ENCODE data around the gene LAMC2. TPM values are rescaled to one million over a fixed set of nuclear protein-coding genes. Genes with fewer than 3 reads are reported as not detected.

Gene LAMC2
- total and polyA plus RNA-seq, 8 donors, result 38.1 to 104 (median 46.6) TPM

DNA sequence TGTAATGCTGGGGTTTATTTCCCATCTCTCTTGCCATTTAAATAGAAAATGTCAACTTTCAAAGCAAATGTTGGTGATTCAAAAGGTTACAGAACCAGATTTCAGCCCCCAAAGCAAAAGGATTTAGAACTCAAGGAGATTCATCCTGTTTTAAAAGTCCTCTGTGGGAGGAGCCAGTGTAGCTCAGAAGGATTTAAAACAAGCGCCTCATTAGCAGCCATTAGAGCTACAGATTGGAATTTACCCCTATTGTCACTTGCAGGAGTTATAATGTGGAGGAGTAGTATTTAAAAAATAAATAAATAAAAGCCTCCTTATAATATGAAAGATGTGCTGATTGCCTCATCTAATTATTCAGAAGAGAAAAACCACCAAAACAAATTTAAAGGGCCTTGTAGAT lies 107.8 kb downstream of the LAMC2 start:
- intact Hi-C loops (cut with DNase I), result no loop called here
- Histone ChIP-seq H3K27ac (no peak overlapping the region), H3K9me3 (no peaks in the 10 kb centered on the region), H3K4me1 (no peaks in the 10 kb centered on the region), H3K36me3 (no peaks in the 10 kb centered on the region), H3K27me3 (no peaks in the 10 kb centered on the region), H3K4me3 (no peak overlapping the region)
- ATAC-seq (no peak), DNase-seq (no peak)
- TF ChIP-seq, protein P1, sequence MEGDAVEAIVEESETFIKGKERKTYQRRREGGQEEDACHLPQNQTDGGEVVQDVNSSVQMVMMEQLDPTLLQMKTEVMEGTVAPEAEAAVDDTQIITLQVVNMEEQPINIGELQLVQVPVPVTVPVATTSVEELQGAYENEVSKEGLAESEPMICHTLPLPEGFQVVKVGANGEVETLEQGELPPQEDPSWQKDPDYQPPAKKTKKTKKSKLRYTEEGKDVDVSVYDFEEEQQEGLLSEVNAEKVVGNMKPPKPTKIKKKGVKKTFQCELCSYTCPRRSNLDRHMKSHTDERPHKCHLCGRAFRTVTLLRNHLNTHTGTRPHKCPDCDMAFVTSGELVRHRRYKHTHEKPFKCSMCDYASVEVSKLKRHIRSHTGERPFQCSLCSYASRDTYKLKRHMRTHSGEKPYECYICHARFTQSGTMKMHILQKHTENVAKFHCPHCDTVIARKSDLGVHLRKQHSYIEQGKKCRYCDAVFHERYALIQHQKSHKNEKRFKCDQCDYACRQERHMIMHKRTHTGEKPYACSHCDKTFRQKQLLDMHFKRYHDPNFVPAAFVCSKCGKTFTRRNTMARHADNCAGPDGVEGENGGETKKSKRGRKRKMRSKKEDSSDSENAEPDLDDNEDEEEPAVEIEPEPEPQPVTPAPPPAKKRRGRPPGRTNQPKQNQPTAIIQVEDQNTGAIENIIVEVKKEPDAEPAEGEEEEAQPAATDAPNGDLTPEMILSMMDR (IDR thresholded peaks at IDR 0.05), result no peak

Other genes with a start within 250 kb of the LAMC2 start
- not detected for gene SHCBP1L, start 233.1 kb upstream of the LAMC2 start, total RNA-seq
- under 1 TPM; 0.27 to 0.86 (median 0.58) TPM for gene SHCBP1L, start 233.1 kb upstream of the LAMC2 start, polyA plus RNA-seq (ENCODE audit: insufficient read length in 6 of 6)
- gene LAMC1, start 162.8 kb upstream of the LAMC2 start, total RNA-seq, result 100 to 1,000 TPM; 144 to 213 TPM
- gene LAMC1, start 162.8 kb upstream of the LAMC2 start, polyA plus RNA-seq (ENCODE audit: insufficient read length in 6 of 6), result 100 to 1,000 TPM; 313 to 357 (median 332) TPM
- 1 to 10 TPM; 1.1 to 1.5 TPM for gene NMNAT2, start 232.1 kb downstream of the LAMC2 start, total RNA-seq
- gene NMNAT2, start 232.1 kb downstream of the LAMC2 start, polyA plus RNA-seq (ENCODE audit: insufficient read length in 6 of 6), result 1 to 10 TPM; 1.4 to 2.9 (median 1.9) TPM

All from left lung (tissue), 10 donors.